Natural killer cell (primary cell): ENCODE data around the gene DAB2IP. TPM values are rescaled to one million over a fixed set of nuclear protein-coding genes. Genes with fewer than 3 reads are reported as not detected.

ENCODE experiments used
- ATAC-seq, 3 donors: fragments of 150-1000 bp in 2 of 3; fragments of 200-7000 bp in 1 of 3; cut with Tn5 transposase; 1 replicate in 1 of 3; 2 replicates in 2 of 3; pipeline ENCODE4 v1.10.0; 2021; ENCODE audit warnings: mild to moderate bottlenecking in 2 of 3, moderate library complexity in 2 of 3
- DNase-seq, 2 donors: peaks; one replicate each; pipeline versions ENCODE4 v3.0.0 to v3.0.0-alpha.2; 2013 to 2021; ENCODE audit warnings: mixed read lengths in 1 of 2
- H3K27ac ChIP-seq: one replicate; pipeline ENCODE4 v1.5.1; 2013; ENCODE audit warnings: mild to moderate bottlenecking, low read length
- H3K27me3 ChIP-seq: one replicate; pipeline ENCODE4 v1.6.1; 2013; ENCODE audit warnings: low read length; ENCODE audit not compliant: control insufficient read depth, insufficient read depth
- H3K36me3 ChIP-seq: one replicate; pipeline ENCODE4 v1.6.1; 2013; ENCODE audit warnings: low read length; ENCODE audit not compliant: control insufficient read depth, insufficient read depth
- H3K4me1 ChIP-seq: one replicate; pipeline ENCODE4 v1.6.1; 2013; ENCODE audit warnings: low read length; ENCODE audit not compliant: control insufficient read depth, insufficient read depth
- H3K4me3 ChIP-seq: one replicate; pipeline ENCODE4 v1.5.1; 2013; ENCODE audit warnings: low read length
- H3K9me3 ChIP-seq: one replicate; pipeline ENCODE4 v1.6.1; 2013; ENCODE audit warnings: low read length; ENCODE audit not compliant: control insufficient read depth, insufficient read depth
- H3K27ac Mint-ChIP-seq, 2 donors: one replicate each; pipeline ENCODE4 v1.8.0; 2022; ENCODE audit warnings: mild to moderate bottlenecking in 2 of 2, mixed read lengths in 2 of 2, moderate library complexity in 1 of 2
- H3K27me3 Mint-ChIP-seq, 2 donors: one replicate each; pipeline ENCODE4 v1.8.0; 2022; ENCODE audit warnings: low read depth in 2 of 2, mixed read lengths in 2 of 2
- H3K36me3 Mint-ChIP-seq: one replicate; pipeline ENCODE4 v1.8.0; 2022; ENCODE audit warnings: mixed read lengths
- H3K4me1 Mint-ChIP-seq, 2 donors: one replicate each; pipeline ENCODE4 v1.8.0; 2022; ENCODE audit warnings: mixed read lengths in 2 of 2
- H3K4me3 Mint-ChIP-seq: one replicate; pipeline ENCODE4 v1.8.0; 2022; ENCODE audit warnings: mild to moderate bottlenecking, moderate library complexity, mixed read lengths
- H3K9me3 Mint-ChIP-seq, 2 donors: one replicate each; pipeline ENCODE4 v1.8.0; 2022; ENCODE audit warnings: mixed read lengths in 2 of 2
- WGBS: methylation state at CpG from one replicate; pipeline ENCODE4 v1.1.7; 2013; ENCODE audit warnings: missing lambda C conversion rate; ENCODE audit not compliant: insufficient coverage; 5-methylcytosine and 5-hydroxymethylcytosine counted together
- intact Hi-C: fragments of 100-400 bp; cut with micrococcal nuclease; formaldehyde crosslinking; loops from one replicate; pipeline ENCODE4 v1.14.2; 2022
- total RNA-seq, 4 donors: library from RNA; stranded (reverse); fragments of 120-200 nt in 1 of 4; gene quantifications; one replicate each; pipeline versions ENCODE4 v1.2.3 to v1.2.4, GENCODE V29; 2013 to 2022
- TF ChIP-seq, protein P1 (sequence below): fragments of 200-600 bp; IDR thresholded peaks from one replicate; pipeline ENCODE4 v1.8.0; 2022; ENCODE audit warnings: antibody characterized with exemption

DAB2IP gene
- total RNA-seq, 3 donors from 2014 or later (not counting 1 experiment from before 2014, with no cell fraction given), result 0.19 to 2.5 TPM; not detected in 1

GRCh38 chr9:121737481-121737931, 86.1 kb downstream of the DAB2IP start:
- Mint-ChIP-seq H3K27ac (no peak overlapping the region), H3K27me3 (peaks cover 23 to 36% of the 10 kb centered on the region in 2 donors), H3K9me3 (no peaks in the 10 kb centered on the region), H3K4me3 (no peak overlapping the region), H3K4me1 (peaks cover 36 to 49% of the 10 kb centered on the region in 2 donors), H3K36me3 (no peaks in the 10 kb centered on the region)
- TF ChIP-seq, protein P1, sequence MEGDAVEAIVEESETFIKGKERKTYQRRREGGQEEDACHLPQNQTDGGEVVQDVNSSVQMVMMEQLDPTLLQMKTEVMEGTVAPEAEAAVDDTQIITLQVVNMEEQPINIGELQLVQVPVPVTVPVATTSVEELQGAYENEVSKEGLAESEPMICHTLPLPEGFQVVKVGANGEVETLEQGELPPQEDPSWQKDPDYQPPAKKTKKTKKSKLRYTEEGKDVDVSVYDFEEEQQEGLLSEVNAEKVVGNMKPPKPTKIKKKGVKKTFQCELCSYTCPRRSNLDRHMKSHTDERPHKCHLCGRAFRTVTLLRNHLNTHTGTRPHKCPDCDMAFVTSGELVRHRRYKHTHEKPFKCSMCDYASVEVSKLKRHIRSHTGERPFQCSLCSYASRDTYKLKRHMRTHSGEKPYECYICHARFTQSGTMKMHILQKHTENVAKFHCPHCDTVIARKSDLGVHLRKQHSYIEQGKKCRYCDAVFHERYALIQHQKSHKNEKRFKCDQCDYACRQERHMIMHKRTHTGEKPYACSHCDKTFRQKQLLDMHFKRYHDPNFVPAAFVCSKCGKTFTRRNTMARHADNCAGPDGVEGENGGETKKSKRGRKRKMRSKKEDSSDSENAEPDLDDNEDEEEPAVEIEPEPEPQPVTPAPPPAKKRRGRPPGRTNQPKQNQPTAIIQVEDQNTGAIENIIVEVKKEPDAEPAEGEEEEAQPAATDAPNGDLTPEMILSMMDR, result no peak
- ATAC-seq (no peak), DNase-seq (no peak)
- Histone ChIP-seq H3K4me3 (no peak overlapping the region), H3K4me1 (peaks cover 37% of the 10 kb centered on the region), H3K36me3 (no peaks in the 10 kb centered on the region), H3K9me3 (no peaks in the 10 kb centered on the region), H3K27ac (no peak overlapping the region), H3K27me3 (peaks cover 8% of the 10 kb centered on the region)
- intact Hi-C loops, result no loop called here
- WGBS, result 95% methylated on average over 9 of the region's 9 CpGs

GRCh38 chr9:121738411-121738810, 87.0 kb downstream of the DAB2IP start:
- WGBS, result 69% methylated on average over 2 of the region's 2 CpGs
- no peak overlapping the region for H3K4me3 Mint-ChIP-seq

DNA sequence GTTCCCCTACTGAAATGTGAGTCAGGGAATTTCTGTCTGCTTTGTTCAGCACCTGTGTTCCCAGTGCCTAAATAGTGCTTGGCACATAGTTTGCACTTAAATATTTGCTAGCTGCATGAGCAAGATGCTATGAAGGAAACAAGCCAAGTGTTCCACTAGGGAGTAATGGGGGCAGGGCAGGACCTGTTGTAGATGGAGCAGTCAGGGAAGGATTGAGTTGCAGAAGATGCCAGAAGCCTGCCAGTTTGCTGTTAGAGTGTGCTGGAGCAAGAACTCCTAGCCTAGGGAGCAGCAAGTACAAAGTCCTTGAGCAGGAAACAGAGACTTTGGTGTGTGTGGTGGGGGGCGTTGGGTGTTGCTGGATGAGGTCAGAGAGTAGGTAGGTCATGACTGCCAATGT, 87.5 kb downstream of the DAB2IP start:
- Mint-ChIP-seq H3K27me3 (peaks cover 23 to 33% of the 10 kb centered on the region in 2 donors), H3K4me3 (no peak overlapping the region), H3K4me1 (peaks cover 23 to 35% of the 10 kb centered on the region in 2 donors), H3K9me3 (no peaks in the 10 kb centered on the region), H3K27ac (peak overlapping the region in 1 of 2 donors; percentile 12), H3K36me3 (no peaks in the 10 kb centered on the region)
- H3K27ac ChIP-seq, result no peak overlapping the region
- TF ChIP-seq, protein P1, result no peak
- no peaks in the 10 kb centered on the region for H3K36me3 ChIP-seq
- peaks cover 8% of the 10 kb centered on the region for H3K27me3 ChIP-seq
- DNase-seq, result no peak
- peaks cover 23% of the 10 kb centered on the region for H3K4me1 ChIP-seq
- H3K9me3 ChIP-seq, result no peaks in the 10 kb centered on the region
- intact Hi-C loops, result no loop called here
- WGBS, result 50% methylated on average over 1 of the region's 1 CpG
- ATAC-seq, result no peak
- H3K4me3 ChIP-seq, result no peak overlapping the region

More at GRCh38 chr9:121738411-121738810, 87.0 kb downstream of the DAB2IP start:
- Histone ChIP-seq H3K36me3 (no peaks in the 10 kb centered on the region), H3K9me3 (no peaks in the 10 kb centered on the region), H3K27ac (no peak overlapping the region), H3K4me1 (peaks cover 28% of the 10 kb centered on the region), H3K4me3 (no peak overlapping the region), H3K27me3 (peaks cover 8% of the 10 kb centered on the region)
- intact Hi-C loops, result no loop called here
- peaks cover 23 to 35% of the 10 kb centered on the region in 2 donors for H3K27me3 Mint-ChIP-seq
- H3K9me3 Mint-ChIP-seq, result no peaks in the 10 kb centered on the region
- DNase-seq (no peak), ATAC-seq (no peak)
- H3K36me3 Mint-ChIP-seq, result no peaks in the 10 kb centered on the region
- H3K4me1 Mint-ChIP-seq, result peaks cover 27 to 40% of the 10 kb centered on the region in 2 donors
- H3K27ac Mint-ChIP-seq, result no peak overlapping the region
- TF ChIP-seq, protein P1, result no peak

GRCh38 chr9:121739971-121740370, 88.5 kb downstream of the DAB2IP start:
- Mint-ChIP-seq H3K27me3 (peaks cover 19 to 29% of the 10 kb centered on the region in 2 donors), H3K9me3 (no peaks in the 10 kb centered on the region), H3K36me3 (no peaks in the 10 kb centered on the region), H3K4me3 (no peak overlapping the region), H3K27ac (no peak overlapping the region), H3K4me1 (peaks cover 17 to 27% of the 10 kb centered on the region in 2 donors)
- Histone ChIP-seq H3K4me3 (no peak overlapping the region), H3K9me3 (no peaks in the 10 kb centered on the region), H3K27ac (no peak overlapping the region), H3K36me3 (no peaks in the 10 kb centered on the region), H3K4me1 (peaks cover 22% of the 10 kb centered on the region), H3K27me3 (peaks cover 8% of the 10 kb centered on the region)
- 96% methylated on average over 7 of the region's 7 CpGs for WGBS
- TF ChIP-seq, protein P1, result no peak
- ATAC-seq, result no peak
- intact Hi-C loops, result no loop called here
- DNase-seq, result no peak
